B cell (primary cell): ENCODE measurements around the gene SRRM4. TPM values are rescaled to one million over a fixed set of nuclear protein-coding genes. Genes with fewer than 3 reads are reported as not detected.

Source experiments
- ATAC-seq: fragments of 200-7000 bp; cut with Tn5 transposase; one replicate; pipeline ENCODE4 v1.10.0; 2021; ENCODE audit warnings: low read depth, mild to moderate bottlenecking, moderate number of reproducible peaks, moderate library complexity
- CTCF ChIA-PET: fragments of 350-600 bp; sonication (Branson Sonifier 250); formaldehyde crosslinking; loops from one replicate; lab custom pipeline; 2021; ENCODE audit warnings: antibody characterized with exemption, inconsistent platforms; lab: Charles Lee
- POLR2A ChIA-PET: fragments of 350-600 bp; sonication (Branson Sonifier 250); formaldehyde crosslinking; loops from one replicate; lab custom pipeline; 2021; ENCODE audit warnings: antibody characterized with exemption; lab: Charles Lee
- DNase-seq: peaks from one replicate; pipeline ENCODE4 v3.0.0; 2013
- H2AFZ ChIP-seq: 2 replicates; pipeline ENCODE4 v1.6.1; 2012; ENCODE audit warnings: mild to moderate bottlenecking, low read depth, low read length; ENCODE audit not compliant: insufficient read depth, poor library complexity, severe bottlenecking
- H3K27ac ChIP-seq, 2 donors: 1 replicate in 1 of 2; 2 replicates in 1 of 2; pipeline ENCODE4 v1.5.1; 2012 to 2013; ENCODE audit warnings: low read length in 2 of 2, mild to moderate bottlenecking in 2 of 2, moderate library complexity in 1 of 2
- H3K27me3 ChIP-seq, 4 experiments: fragments of 200-600 bp in 1 of 4; sonication (generic) in 1 of 4; replicated peaks in 1 of 4; 1 replicate in 2 of 4; 2 replicates in 2 of 4; pipeline versions ENCODE4 v1.6.1 to v1.7.0; 2013 to 2016; ENCODE audit warnings: low read length in 3 of 4, mild to moderate bottlenecking in 2 of 4, mixed read lengths in 1 of 4, moderate library complexity in 1 of 4; ENCODE audit not compliant: insufficient read depth in 4 of 4, control insufficient read depth in 3 of 4; ENCODE audit errors: control extremely low read depth in 1 of 4
- H3K36me3 ChIP-seq, 2 experiments: replicated peaks in 1 of 2; 1 replicate in 1 of 2; 2 replicates in 1 of 2; pipeline versions ENCODE4 v1.6.1 to v1.7.1; 2013; ENCODE audit warnings: low read length in 1 of 2; ENCODE audit not compliant: insufficient read depth in 2 of 2, control insufficient read depth in 1 of 2; ENCODE audit errors: control extremely low read depth in 1 of 2, extremely low read depth in 1 of 2
- H3K4me1 ChIP-seq, 2 donors: fragments of 200-600 bp in 1 of 2; sonication (generic) in 1 of 2; 1 replicate in 1 of 2; 2 replicates in 1 of 2; pipeline versions ENCODE4 v1.5.1 to v1.6.1; 2013 to 2017; ENCODE audit warnings: low read length in 2 of 2; ENCODE audit not compliant: control insufficient read depth in 2 of 2, insufficient read depth in 2 of 2
- H3K4me2 ChIP-seq: replicated peaks from 2 replicates; pipeline ENCODE3; 2012; ENCODE audit warnings: mild to moderate bottlenecking, low read depth, low read length; ENCODE audit not compliant: poor library complexity, severe bottlenecking
- H3K4me3 ChIP-seq, 5 experiments: fragments of 200-600 bp in 1 of 5; sonication (generic) in 1 of 5; 1 replicate in 3 of 5; 2 replicates in 2 of 5; pipeline versions ENCODE4 v1.5.1 to v1.7.0; 2011 to 2016; ENCODE audit warnings: low read length in 4 of 5, mild to moderate bottlenecking in 4 of 5, low read depth in 2 of 5, control low read depth in 1 of 5, moderate library complexity in 1 of 5; ENCODE audit not compliant: insufficient read depth in 1 of 5; ENCODE audit errors: control extremely low read depth in 1 of 5, extremely low read depth in 1 of 5
- H3K79me2 ChIP-seq: fragments of 200-600 bp; sonication (generic); one replicate; pipeline ENCODE4 v1.6.0; 2016; ENCODE audit warnings: low read length; ENCODE audit not compliant: control insufficient read depth, insufficient read depth
- H3K9ac ChIP-seq: fragments of 200-600 bp; sonication (generic); 2 replicates; pipeline ENCODE4 v1.6.1; 2017; ENCODE audit warnings: mild to moderate bottlenecking, low read length, moderate library complexity
- H3K9me3 ChIP-seq, 3 donors: one replicate each; pipeline versions ENCODE4 v1.6.1 to v1.7.1; 2013; ENCODE audit warnings: low read length in 2 of 3; ENCODE audit not compliant: control insufficient read depth in 2 of 3, insufficient read depth in 1 of 3; ENCODE audit errors: control extremely low read depth in 1 of 3
- H4K20me1 ChIP-seq: 2 replicates; pipeline ENCODE4 v1.6.0; 2012; ENCODE audit warnings: mild to moderate bottlenecking, low read length; ENCODE audit not compliant: insufficient read depth, control insufficient read depth, poor library complexity, severe bottlenecking
- H3K27ac Mint-ChIP-seq: one replicate; pipeline ENCODE4 v1.8.0; 2021; ENCODE audit warnings: mixed read lengths
- H3K27me3 Mint-ChIP-seq: one replicate; pipeline ENCODE4 v1.8.0; 2021; ENCODE audit warnings: mixed read lengths
- H3K4me1 Mint-ChIP-seq: one replicate; pipeline ENCODE4 v1.8.0; 2021; ENCODE audit warnings: mixed read lengths
- H3K4me3 Mint-ChIP-seq: one replicate; pipeline ENCODE4 v1.8.0; 2021; ENCODE audit warnings: mixed read lengths
- H3K9me3 Mint-ChIP-seq: one replicate; pipeline ENCODE4 v1.8.0; 2022; ENCODE audit warnings: mixed read lengths; ENCODE audit not compliant: insufficient read depth
- CTCF ChIP-seq: fragments of 200-600 bp; IDR thresholded peaks from one replicate; pipeline ENCODE4 v1.8.0; 2022; ENCODE audit warnings: antibody characterized with exemption, mild to moderate bottlenecking
- EZH2 ChIP-seq: IDR thresholded peaks from 2 replicates; pipeline ENCODE4 v1.6.1; 2012; ENCODE audit warnings: borderline replicate concordance, low read depth, mild to moderate bottlenecking, moderate library complexity, low read length; ENCODE audit not compliant: insufficient read depth, poor library complexity, severe bottlenecking
- WGBS: methylation state at CpG from one replicate; pipeline ENCODE4 v1.1.5; 2013; ENCODE audit warnings: missing lambda C conversion rate; ENCODE audit not compliant: insufficient coverage; 5-methylcytosine and 5-hydroxymethylcytosine counted together
- intact Hi-C: fragments of 100-400 bp; cut with micrococcal nuclease; formaldehyde crosslinking; loops from one replicate; pipeline ENCODE4 v1.10.0; 2022
- polyA plus RNA-seq: library from polyadenylated mRNA; depleted of rRNA; stranded (reverse); fragments of >200 nt; gene quantifications from 2 replicates; pipeline ENCODE4 v1.2.3, GENCODE V29; 2012
- total RNA-seq, 2 donors: library from RNA; stranded (reverse); fragments of 120-200 nt in 1 of 2; gene quantifications; 1 replicate in 1 of 2; 2 replicates in 1 of 2; pipeline versions ENCODE4 v1.2.3 to v1.2.4, GENCODE V29; 2013 to 2022

The SRRM4 gene
- total and polyA plus RNA-seq, 2 donors (not counting 1 experiment from before 2014, with no cell fraction given) = not detected

GRCh38 chr12:119118625-119119024, 137.3 kb downstream of the SRRM4 start:
- no peak overlapping the region for H3K27ac ChIP-seq
- WGBS = 80% methylated on average over 1 of the region's 3 CpGs
- ATAC-seq = no peak
- intact Hi-C loops = no loop called here
- H3K4me3 ChIP-seq = no peak overlapping the region
- Mint-ChIP-seq H3K9me3 (no peaks in the 10 kb centered on the region), H3K27ac (no peak overlapping the region), H3K4me1 (no peaks in the 10 kb centered on the region), H3K27me3 (peaks cover 4% of the 10 kb centered on the region), H3K4me3 (no peak overlapping the region)
- no peaks in the 10 kb centered on the region for H3K9me3 ChIP-seq
- TF ChIP-seq EZH2 (no peak), CTCF (no peak)
- POLR2A ChIA-PET = no interaction called here
- H3K36me3 ChIP-seq = no peaks in the 10 kb centered on the region
- no peaks in the 10 kb centered on the region for H3K4me1 ChIP-seq
- CTCF ChIA-PET = interaction anchor here (0.7 kb wide), 1 partner anchor 657 kb away, joined by 3 read pairs; no protein-coding TSS in a partner anchor
- no peaks in the 10 kb centered on the region for H3K27me3 ChIP-seq
- DNase-seq = no peak
- H2AFZ ChIP-seq = no peak overlapping the region
- no peak overlapping the region for H3K9ac ChIP-seq
- H3K79me2 ChIP-seq = no peaks in the 10 kb centered on the region
- no peaks in the 10 kb centered on the region for H4K20me1 ChIP-seq
- H3K4me2 ChIP-seq = no peak overlapping the region

- DNase-seq (no peak), ATAC-seq (no peak)
- Mint-ChIP-seq H3K9me3 (no peaks in the 10 kb centered on the region), H3K4me3 (no peak overlapping the region), H3K4me1 (no peaks in the 10 kb centered on the region), H3K27me3 (peaks cover 4% of the 10 kb centered on the region), H3K27ac (no peak overlapping the region)
- H3K27me3 ChIP-seq = no peaks in the 10 kb centered on the region
- no CpG with 5 or more reads among the region's 5 CpGs for WGBS
- TF ChIP-seq EZH2 = no peak
- no peak for TF ChIP-seq CTCF
- ChIA-PET POLR2A (no interaction called here), CTCF (no interaction called here)
- H3K4me2 ChIP-seq = no peak overlapping the region
- no peaks in the 10 kb centered on the region for H3K4me1 ChIP-seq
- no peaks in the 10 kb centered on the region for H3K9me3 ChIP-seq
- H3K36me3 ChIP-seq = no peaks in the 10 kb centered on the region
- no peak overlapping the region for H2AFZ ChIP-seq
- H3K4me3 ChIP-seq = no peak overlapping the region
- H3K79me2 ChIP-seq = no peaks in the 10 kb centered on the region
- H4K20me1 ChIP-seq = no peaks in the 10 kb centered on the region
- no peak overlapping the region for H3K9ac ChIP-seq
- no peak overlapping the region for H3K27ac ChIP-seq
- intact Hi-C loops = no loop called here
These were observed 140.7 kb downstream of the SRRM4 start for GRCh38 chr12:119122047-119122446.
